ENCODE data around the gene HS3ST5.

DNA sequence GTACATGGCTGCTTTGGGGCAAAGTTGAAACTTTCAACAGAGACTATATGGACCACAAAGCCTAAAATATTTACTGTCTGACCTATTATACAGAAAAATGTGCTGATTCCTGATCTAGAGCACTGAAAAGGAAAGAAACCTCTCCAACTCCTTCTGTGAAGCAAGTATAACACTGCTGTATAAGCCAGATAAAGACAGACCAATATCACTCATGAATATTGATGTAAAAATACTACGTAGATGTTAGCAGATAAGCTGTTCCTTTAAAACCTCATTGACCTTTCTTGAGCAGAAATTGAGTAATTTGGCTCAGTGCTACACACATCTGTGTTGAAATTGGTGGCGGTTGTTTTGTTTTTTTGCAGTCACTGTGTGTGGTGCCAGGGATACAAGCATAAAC lies 302.0 kb downstream of the HS3ST5 start:
- TF ChIP-seq TAF1 (IDR thresholded peaks at IDR 0.05; ENCODE audit: borderline replicate concordance, insufficient read depth, low read length), result no peak
- TF ChIP-seq SIN3A (IDR thresholded peaks at IDR 0.05; ENCODE audit: borderline replicate concordance, insufficient read depth, low read length), result no peak
- no peak for TF ChIP-seq FOXP2 (optimal IDR thresholded peaks at IDR 0.05; ENCODE audit: borderline replicate concordance, extremely low read depth, extremely low read length, insufficient read depth)
- TF ChIP-seq POLR2AphosphoS5 (IDR thresholded peaks at IDR 0.05; ENCODE audit: low read depth, low read length), result no peak

Measured in PFSK-1 (cell line).